CD4-positive, alpha-beta T cell treated with Interleukin-15 for 4 hours (primary cell): ENCODE measurements around the gene LYPD6B.

ENCODE experiments used
- DNase-seq: peaks from one replicate; pipeline ENCODE4 v3.0.0-alpha.2; 2020; ENCODE audit warnings: low spot score

Gene LYPD6B

GRCh38 chr2:149077861-149078260, 39.4 kb downstream of the LYPD6B start:
- no peak for DNase-seq

GRCh38 chr2:149080099-149080498, 41.6 kb downstream of the LYPD6B start:
- DNase-seq, result no peak

GRCh38 chr2:149080971-149081370, 42.5 kb downstream of the LYPD6B start:
- DNase-seq, result no peak

- no peak for DNase-seq
Measured at GRCh38 chr2:149082079-149082478, 43.6 kb downstream of the LYPD6B start.

GRCh38 chr2:149082735-149083134, 44.2 kb downstream of the LYPD6B start:
- no peak for DNase-seq

- DNase-seq, result no peak
Measured at GRCh38 chr2:149084924-149085795, 46.7 kb downstream of the LYPD6B start.

- DNase-seq, result no peak
Measured at GRCh38 chr2:149087751-149088150, 49.3 kb downstream of the LYPD6B start.

GRCh38 chr2:149089068-149089467, 50.6 kb downstream of the LYPD6B start:
- no peak for DNase-seq

GRCh38 chr2:149090706-149091105, 52.2 kb downstream of the LYPD6B start:
- no peak for DNase-seq

- DNase-seq, result no peak
Measured at GRCh38 chr2:149093579-149093978, 55.1 kb downstream of the LYPD6B start.

GRCh38 chr2:149094217-149095015, 55.9 kb downstream of the LYPD6B start:
- DNase-seq, result no peak

GRCh38 chr2:149098701-149099100, 60.2 kb downstream of the LYPD6B start:
- no peak for DNase-seq

- no peak for DNase-seq
Measured at GRCh38 chr2:149099298-149099697, 60.8 kb downstream of the LYPD6B start.

- no peak for DNase-seq
Measured at GRCh38 chr2:149100739-149101699, 62.5 kb downstream of the LYPD6B start.

GRCh38 chr2:149101818-149102217, 63.3 kb downstream of the LYPD6B start:
- DNase-seq, result no peak

- DNase-seq, result no peak
Measured at GRCh38 chr2:149103081-149103620, 64.7 kb downstream of the LYPD6B start.

- DNase-seq, result no peak
Measured at GRCh38 chr2:149104221-149104620, 65.7 kb downstream of the LYPD6B start.

- DNase-seq, result no peak
Measured at GRCh38 chr2:149112068-149112467, 73.6 kb downstream of the LYPD6B start.

- DNase-seq, result no peak
Measured at GRCh38 chr2:149112713-149113112, 74.2 kb downstream of the LYPD6B start.

GRCh38 chr2:149115781-149116180, 77.3 kb downstream of the LYPD6B start:
- no peak for DNase-seq

- no peak for DNase-seq
Measured at GRCh38 chr2:149119368-149119767, 80.9 kb downstream of the LYPD6B start.

GRCh38 chr2:149122516-149122915, 84.0 kb downstream of the LYPD6B start:
- no peak for DNase-seq
